SU-DHL-6 (cell line): ENCODE results near the gene DGKK.

Experiments used
- EZH2phosphoT487 ChIP-seq: fragments of 200-600 bp; sonication (generic), shearing (Covaris generic); conservative IDR thresholded peaks from 2 replicates; pipeline ENCODE4 v1.6.1; 2018; ENCODE audit warnings: mild to moderate bottlenecking, antibody characterized with exemption, low read length, moderate library complexity, mixed read lengths
- TF ChIP-seq, protein P1 (sequence below): fragments of 200-600 bp; sonication (generic); IDR thresholded peaks from one replicate; pipeline ENCODE4 v1.5.1; 2017; ENCODE audit warnings: antibody characterized with exemption, mild to moderate bottlenecking, low read length, moderate library complexity; ENCODE audit not compliant: insufficient read depth, poor library complexity, severe bottlenecking

DNA sequence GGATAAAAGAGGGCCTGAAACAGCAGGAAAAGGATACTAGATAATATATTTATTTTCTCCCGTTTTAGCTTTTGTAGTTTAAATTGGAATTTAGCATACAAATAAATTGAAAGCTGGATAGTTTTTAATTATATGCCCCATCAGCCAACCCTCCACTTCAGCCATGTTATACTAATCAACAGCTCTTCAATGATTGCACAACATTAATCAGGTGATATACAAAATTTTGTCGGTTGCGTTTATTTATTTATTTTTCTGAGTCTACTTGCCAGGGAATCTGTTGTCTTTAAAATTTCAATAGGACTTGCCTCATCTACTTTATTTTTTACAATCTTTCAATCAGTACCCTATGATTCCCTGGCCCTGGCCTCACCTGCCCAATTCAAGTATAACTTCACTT is 12.1 kb downstream of the DGKK start:
- TF ChIP-seq, protein P1, sequence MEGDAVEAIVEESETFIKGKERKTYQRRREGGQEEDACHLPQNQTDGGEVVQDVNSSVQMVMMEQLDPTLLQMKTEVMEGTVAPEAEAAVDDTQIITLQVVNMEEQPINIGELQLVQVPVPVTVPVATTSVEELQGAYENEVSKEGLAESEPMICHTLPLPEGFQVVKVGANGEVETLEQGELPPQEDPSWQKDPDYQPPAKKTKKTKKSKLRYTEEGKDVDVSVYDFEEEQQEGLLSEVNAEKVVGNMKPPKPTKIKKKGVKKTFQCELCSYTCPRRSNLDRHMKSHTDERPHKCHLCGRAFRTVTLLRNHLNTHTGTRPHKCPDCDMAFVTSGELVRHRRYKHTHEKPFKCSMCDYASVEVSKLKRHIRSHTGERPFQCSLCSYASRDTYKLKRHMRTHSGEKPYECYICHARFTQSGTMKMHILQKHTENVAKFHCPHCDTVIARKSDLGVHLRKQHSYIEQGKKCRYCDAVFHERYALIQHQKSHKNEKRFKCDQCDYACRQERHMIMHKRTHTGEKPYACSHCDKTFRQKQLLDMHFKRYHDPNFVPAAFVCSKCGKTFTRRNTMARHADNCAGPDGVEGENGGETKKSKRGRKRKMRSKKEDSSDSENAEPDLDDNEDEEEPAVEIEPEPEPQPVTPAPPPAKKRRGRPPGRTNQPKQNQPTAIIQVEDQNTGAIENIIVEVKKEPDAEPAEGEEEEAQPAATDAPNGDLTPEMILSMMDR, result no peak
- no peak for TF ChIP-seq EZH2phosphoT487
